Right lobe of liver (tissue), 4 donors: Measurements from ENCODE around the gene GNAZ.

Experiments
- POLR2A ChIP-seq: fragments of 450-650 bp; IDR thresholded peaks from one replicate; pipeline ENCODE4 v1.6.1; 2017; ENCODE audit warnings: antibody characterized with exemption, mild to moderate bottlenecking
- TF ChIP-seq, protein P1 (sequence below), 4 donors: fragments of 200-600 bp in 3 of 4; fragments of 450-650 bp in 1 of 4; IDR thresholded peaks; one replicate each; pipeline versions ENCODE4 v1.5.1 to v1.8.0; 2016 to 2022; ENCODE audit warnings: antibody characterized with exemption in 4 of 4, mild to moderate bottlenecking in 2 of 4
- donor health status: DM: no; HTN: no; CAD: no.
- donor health status: DM: no; HTN: no; CAD: no.
- donor health status: DM: no; HTN: yes; CAD: no.

DNA sequence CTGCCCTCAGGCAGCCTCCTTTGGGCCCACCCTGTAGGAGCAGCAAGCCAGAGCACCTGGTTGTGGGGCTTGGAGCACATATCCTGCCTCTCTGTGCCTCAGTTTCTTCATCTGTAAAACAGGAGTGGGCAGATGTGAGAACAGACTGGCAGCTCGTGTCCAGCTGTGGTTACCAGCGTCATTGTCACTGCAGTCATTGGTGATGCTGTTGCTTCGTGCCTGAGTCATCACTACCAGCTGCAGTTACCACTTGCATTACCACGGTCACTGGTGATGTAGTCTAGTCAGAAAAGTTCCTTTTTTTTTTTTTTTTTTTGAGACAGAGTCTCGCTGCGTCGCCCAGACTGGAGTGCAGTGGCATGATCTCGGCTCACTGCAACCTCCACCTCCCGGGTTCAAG lies 51.1 kb downstream of the GNAZ start:
- TF ChIP-seq POLR2A: no peak
- TF ChIP-seq, protein P1, sequence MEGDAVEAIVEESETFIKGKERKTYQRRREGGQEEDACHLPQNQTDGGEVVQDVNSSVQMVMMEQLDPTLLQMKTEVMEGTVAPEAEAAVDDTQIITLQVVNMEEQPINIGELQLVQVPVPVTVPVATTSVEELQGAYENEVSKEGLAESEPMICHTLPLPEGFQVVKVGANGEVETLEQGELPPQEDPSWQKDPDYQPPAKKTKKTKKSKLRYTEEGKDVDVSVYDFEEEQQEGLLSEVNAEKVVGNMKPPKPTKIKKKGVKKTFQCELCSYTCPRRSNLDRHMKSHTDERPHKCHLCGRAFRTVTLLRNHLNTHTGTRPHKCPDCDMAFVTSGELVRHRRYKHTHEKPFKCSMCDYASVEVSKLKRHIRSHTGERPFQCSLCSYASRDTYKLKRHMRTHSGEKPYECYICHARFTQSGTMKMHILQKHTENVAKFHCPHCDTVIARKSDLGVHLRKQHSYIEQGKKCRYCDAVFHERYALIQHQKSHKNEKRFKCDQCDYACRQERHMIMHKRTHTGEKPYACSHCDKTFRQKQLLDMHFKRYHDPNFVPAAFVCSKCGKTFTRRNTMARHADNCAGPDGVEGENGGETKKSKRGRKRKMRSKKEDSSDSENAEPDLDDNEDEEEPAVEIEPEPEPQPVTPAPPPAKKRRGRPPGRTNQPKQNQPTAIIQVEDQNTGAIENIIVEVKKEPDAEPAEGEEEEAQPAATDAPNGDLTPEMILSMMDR (IDR thresholded peaks at IDR 0.05): no peak
